ENCODE measurements around the gene HLA-DRB5.
"Not testable (repeated sequence)": the region's sequence is repeated elsewhere in the genome, so short reads cannot be mapped to it uniquely, and the experiment has no call there.

GRCh38 chr6:32473376-32474348, 56.4 kb downstream of the HLA-DRB5 start:
- TF ChIP-seq, protein P1, sequence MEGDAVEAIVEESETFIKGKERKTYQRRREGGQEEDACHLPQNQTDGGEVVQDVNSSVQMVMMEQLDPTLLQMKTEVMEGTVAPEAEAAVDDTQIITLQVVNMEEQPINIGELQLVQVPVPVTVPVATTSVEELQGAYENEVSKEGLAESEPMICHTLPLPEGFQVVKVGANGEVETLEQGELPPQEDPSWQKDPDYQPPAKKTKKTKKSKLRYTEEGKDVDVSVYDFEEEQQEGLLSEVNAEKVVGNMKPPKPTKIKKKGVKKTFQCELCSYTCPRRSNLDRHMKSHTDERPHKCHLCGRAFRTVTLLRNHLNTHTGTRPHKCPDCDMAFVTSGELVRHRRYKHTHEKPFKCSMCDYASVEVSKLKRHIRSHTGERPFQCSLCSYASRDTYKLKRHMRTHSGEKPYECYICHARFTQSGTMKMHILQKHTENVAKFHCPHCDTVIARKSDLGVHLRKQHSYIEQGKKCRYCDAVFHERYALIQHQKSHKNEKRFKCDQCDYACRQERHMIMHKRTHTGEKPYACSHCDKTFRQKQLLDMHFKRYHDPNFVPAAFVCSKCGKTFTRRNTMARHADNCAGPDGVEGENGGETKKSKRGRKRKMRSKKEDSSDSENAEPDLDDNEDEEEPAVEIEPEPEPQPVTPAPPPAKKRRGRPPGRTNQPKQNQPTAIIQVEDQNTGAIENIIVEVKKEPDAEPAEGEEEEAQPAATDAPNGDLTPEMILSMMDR (IDR thresholded peaks at IDR 0.05; ENCODE audit: insufficient read depth, low read length): not testable (repeated sequence)
- TF ChIP-seq POLR2AphosphoS5 (IDR thresholded peaks at IDR 0.05; ENCODE audit: low read depth): not testable (repeated sequence)
